GM12873 (cell line): ENCODE results near the gene SMCO4.

ENCODE experiments used
- TF ChIP-seq, protein P1 (sequence below): IDR thresholded peaks from 2 replicates; pipeline ENCODE4 v1.5.1; 2012; ENCODE audit warnings: low read depth, mild to moderate bottlenecking, moderate library complexity, low read length, control low read depth; ENCODE audit not compliant: insufficient read depth; ENCODE audit errors: missing control alignments

SMCO4 gene

GRCh38 chr11:93568726-93569125 is 25.5 kb upstream of the SMCO4 start:
- TF ChIP-seq, protein P1, sequence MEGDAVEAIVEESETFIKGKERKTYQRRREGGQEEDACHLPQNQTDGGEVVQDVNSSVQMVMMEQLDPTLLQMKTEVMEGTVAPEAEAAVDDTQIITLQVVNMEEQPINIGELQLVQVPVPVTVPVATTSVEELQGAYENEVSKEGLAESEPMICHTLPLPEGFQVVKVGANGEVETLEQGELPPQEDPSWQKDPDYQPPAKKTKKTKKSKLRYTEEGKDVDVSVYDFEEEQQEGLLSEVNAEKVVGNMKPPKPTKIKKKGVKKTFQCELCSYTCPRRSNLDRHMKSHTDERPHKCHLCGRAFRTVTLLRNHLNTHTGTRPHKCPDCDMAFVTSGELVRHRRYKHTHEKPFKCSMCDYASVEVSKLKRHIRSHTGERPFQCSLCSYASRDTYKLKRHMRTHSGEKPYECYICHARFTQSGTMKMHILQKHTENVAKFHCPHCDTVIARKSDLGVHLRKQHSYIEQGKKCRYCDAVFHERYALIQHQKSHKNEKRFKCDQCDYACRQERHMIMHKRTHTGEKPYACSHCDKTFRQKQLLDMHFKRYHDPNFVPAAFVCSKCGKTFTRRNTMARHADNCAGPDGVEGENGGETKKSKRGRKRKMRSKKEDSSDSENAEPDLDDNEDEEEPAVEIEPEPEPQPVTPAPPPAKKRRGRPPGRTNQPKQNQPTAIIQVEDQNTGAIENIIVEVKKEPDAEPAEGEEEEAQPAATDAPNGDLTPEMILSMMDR: no peak

- TF ChIP-seq, protein P1: no peak
These were observed 24.3 kb upstream of the SMCO4 start for GRCh38 chr11:93567401-93567895.

- TF ChIP-seq, protein P1: no peak
These were observed 21.7 kb upstream of the SMCO4 start for GRCh38 chr11:93564895-93565294.

DNA sequence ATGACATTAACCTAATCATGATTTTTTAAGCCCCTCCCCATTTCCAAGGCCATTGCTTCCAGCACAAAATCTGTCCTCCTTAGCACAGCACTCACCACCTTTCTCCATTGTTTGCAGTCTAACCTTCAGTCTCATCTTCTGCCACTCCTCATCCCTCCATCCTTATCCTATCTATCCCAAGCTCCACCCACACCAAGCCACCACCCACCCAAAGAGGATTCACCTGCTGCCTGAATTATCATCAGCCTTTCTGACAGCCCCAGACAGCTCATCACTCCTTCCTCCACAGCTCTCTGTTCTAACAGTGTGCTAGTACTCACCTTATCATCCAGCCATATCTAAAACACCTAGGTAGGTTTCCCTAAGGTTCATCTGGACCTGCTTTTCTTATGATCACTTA is 20.7 kb upstream of the SMCO4 start:
- TF ChIP-seq, protein P1: no peak

GRCh38 chr11:93560199-93560932 is 17.2 kb upstream of the SMCO4 start:
- TF ChIP-seq, protein P1: no peak

DNA sequence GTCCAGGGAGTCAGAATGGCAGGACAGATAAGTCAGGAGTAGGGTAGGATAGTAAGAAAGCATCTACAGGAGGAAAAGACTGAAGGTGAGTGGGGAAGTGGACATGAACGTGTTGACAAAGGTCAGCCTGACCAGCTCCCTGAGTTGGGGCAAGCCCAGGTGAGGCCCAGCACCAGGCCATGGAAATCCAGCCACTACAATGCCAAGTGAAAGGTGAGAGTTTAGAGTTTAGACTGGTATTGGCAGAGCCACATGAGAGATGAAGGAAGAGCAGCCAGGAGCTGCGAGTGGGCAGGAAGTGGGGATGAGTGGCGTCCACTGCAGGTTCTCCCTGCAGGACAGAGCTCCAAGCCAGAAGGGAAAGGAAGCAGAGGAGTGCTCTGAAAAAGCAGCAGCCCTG is 16.5 kb upstream of the SMCO4 start:
- TF ChIP-seq, protein P1: no peak

DNA sequence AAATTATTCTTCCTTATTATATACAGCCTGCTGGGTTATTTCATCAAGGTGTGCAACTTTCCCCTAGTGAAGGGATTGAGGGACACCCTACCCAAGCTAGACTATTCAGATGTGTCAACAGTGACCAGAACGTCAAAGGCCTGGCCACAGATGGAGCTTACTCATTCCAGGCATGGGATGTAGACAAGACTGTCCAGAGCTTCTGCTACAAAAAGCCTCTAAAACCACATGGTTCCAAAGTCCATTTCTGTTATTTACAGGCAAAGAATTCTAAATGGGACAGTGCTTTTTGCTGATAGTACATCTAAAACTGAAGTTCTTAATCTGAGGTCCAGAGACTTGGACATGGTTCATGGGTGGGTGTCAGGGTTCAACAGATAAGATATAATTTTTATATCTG is 9.7 kb upstream of the SMCO4 start:
- TF ChIP-seq, protein P1: no peak
